Fibroblast of skin of right biceps (primary cell): ENCODE measurements around the gene GATA2.

Experiments
- DNase-seq: peaks from one replicate; pipeline ENCODE4 v3.0.0-alpha.2; 2013

GATA2 gene

GRCh38 chr3:128492671-128493569 is at the start of gene GATA2:
Gene GATA2, minus strand, starts transcription at chr3:128493201. Its CDS starts 6,170 bp downstream, at chr3:128487031.
- no peak for DNase-seq

GRCh38 chr3:128541246-128541645 is 48.2 kb upstream of the GATA2 start:
- DNase-seq, result no peak

- DNase-seq, result no peak
These were observed 46.4 kb upstream of the GATA2 start for GRCh38 chr3:128539376-128539775.

- DNase-seq, result no peak
These were observed 44.2 kb upstream of the GATA2 start for GRCh38 chr3:128537091-128537703.

GRCh38 chr3:128532012-128532983 is 39.3 kb upstream of the GATA2 start:
- DNase-seq, result no peak

- no peak for DNase-seq
These were observed 31.6 kb upstream of the GATA2 start for GRCh38 chr3:128524374-128525299.

- DNase-seq, result no peak
These were observed 30.6 kb upstream of the GATA2 start for GRCh38 chr3:128523591-128523990.

GRCh38 chr3:128521715-128522114 is 28.7 kb upstream of the GATA2 start:
- no peak for DNase-seq

GRCh38 chr3:128518587-128519490 is 25.8 kb upstream of the GATA2 start:
- no peak for DNase-seq

- no peak for DNase-seq
These were observed 24.6 kb upstream of the GATA2 start for GRCh38 chr3:128517648-128518047.

- no peak for DNase-seq
These were observed 23.0 kb upstream of the GATA2 start for GRCh38 chr3:128515967-128516366.

GRCh38 chr3:128508852-128509251 is 15.9 kb upstream of the GATA2 start:
- DNase-seq, result no peak

GRCh38 chr3:128506754-128507153 is 13.8 kb upstream of the GATA2 start:
- DNase-seq, result no peak

GRCh38 chr3:128505771-128506170 is 12.8 kb upstream of the GATA2 start:
- peak; percentile 25 for DNase-seq

GRCh38 chr3:128504963-128505730 is 12.1 kb upstream of the GATA2 start:
- no peak for DNase-seq

- no peak for DNase-seq
These were observed 11.5 kb upstream of the GATA2 start for GRCh38 chr3:128504533-128504915.

- DNase-seq, result no peak
These were observed 10.9 kb upstream of the GATA2 start for GRCh38 chr3:128503751-128504532.

- DNase-seq, result no peak
These were observed 10.2 kb upstream of the GATA2 start for GRCh38 chr3:128503164-128503651.

- DNase-seq, result no peak
These were observed 9.7 kb upstream of the GATA2 start for GRCh38 chr3:128502712-128503111.
